Uterus (tissue), 2 donors: ENCODE data around the gene YPEL3.

Experiments
- POLR2A ChIP-seq, 2 donors: fragments of 450-650 bp; IDR thresholded peaks; one replicate each; pipeline ENCODE4 v1.6.1; 2016; ENCODE audit warnings: antibody characterized with exemption in 2 of 2, mild to moderate bottlenecking in 1 of 2, moderate library complexity in 1 of 2
- TF ChIP-seq, protein P1 (sequence below), 4 experiments: fragments of 200-600 bp in 2 of 4; fragments of 450-650 bp in 2 of 4; sonication (generic) in 2 of 4; IDR thresholded peaks; one replicate each; pipeline ENCODE4 v1.5.1; 2016 to 2019; ENCODE audit warnings: antibody characterized with exemption in 4 of 4, mild to moderate bottlenecking in 2 of 4, moderate library complexity in 1 of 4

- TF ChIP-seq, protein P1, sequence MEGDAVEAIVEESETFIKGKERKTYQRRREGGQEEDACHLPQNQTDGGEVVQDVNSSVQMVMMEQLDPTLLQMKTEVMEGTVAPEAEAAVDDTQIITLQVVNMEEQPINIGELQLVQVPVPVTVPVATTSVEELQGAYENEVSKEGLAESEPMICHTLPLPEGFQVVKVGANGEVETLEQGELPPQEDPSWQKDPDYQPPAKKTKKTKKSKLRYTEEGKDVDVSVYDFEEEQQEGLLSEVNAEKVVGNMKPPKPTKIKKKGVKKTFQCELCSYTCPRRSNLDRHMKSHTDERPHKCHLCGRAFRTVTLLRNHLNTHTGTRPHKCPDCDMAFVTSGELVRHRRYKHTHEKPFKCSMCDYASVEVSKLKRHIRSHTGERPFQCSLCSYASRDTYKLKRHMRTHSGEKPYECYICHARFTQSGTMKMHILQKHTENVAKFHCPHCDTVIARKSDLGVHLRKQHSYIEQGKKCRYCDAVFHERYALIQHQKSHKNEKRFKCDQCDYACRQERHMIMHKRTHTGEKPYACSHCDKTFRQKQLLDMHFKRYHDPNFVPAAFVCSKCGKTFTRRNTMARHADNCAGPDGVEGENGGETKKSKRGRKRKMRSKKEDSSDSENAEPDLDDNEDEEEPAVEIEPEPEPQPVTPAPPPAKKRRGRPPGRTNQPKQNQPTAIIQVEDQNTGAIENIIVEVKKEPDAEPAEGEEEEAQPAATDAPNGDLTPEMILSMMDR (IDR thresholded peaks at IDR 0.05), result no peak
- no peak for TF ChIP-seq POLR2A (IDR thresholded peaks at IDR 0.05)
Observed at GRCh38 chr16:30144017-30144416, 48.0 kb upstream of the YPEL3 start.
